ENCODE results near the gene SPATC1L. TPM values are rescaled to one million over a fixed set of nuclear protein-coding genes. Genes with fewer than 3 reads are reported as not detected.

SPATC1L gene
- polyA plus RNA-seq, 1 donor from 2014 or later: 20.6 TPM

GRCh38 chr21:46217511-46218196, 33.4 kb upstream of the SPATC1L start:
- Histone ChIP-seq H3K27me3 (ENCODE audit: insufficient read depth, low read depth, low read length) (no peaks in the 10 kb centered on the region), H3K36me3 (ENCODE audit: insufficient read depth, low read length) (no peaks in the 10 kb centered on the region), H3K4me2 (ENCODE audit: low read length) (no peak overlapping the region), H3K9me3 (ENCODE audit: low read length) (no peaks in the 10 kb centered on the region), H3K9me2 (ENCODE audit: insufficient read depth, low read length) (no peaks in the 10 kb centered on the region), H2AFZ (ENCODE audit: low read depth, low read length) (no peak overlapping the region), H4K20me1 (ENCODE audit: insufficient read depth) (no peaks in the 10 kb centered on the region), H3K79me2 (replicated peaks; ENCODE audit: insufficient read depth, low read length) (peaks cover 4% of the 10 kb centered on the region), H3K9ac (ENCODE audit: low read length) (no peak overlapping the region), H3F3A (ENCODE audit: insufficient read depth, low read length, poor library complexity, severe bottlenecking) (no peaks in the 10 kb centered on the region), H3K27ac (ENCODE audit: low read length) (no peak overlapping the region), H3K4me3 (ENCODE audit: low read length) (no peak overlapping the region)
- TF ChIP-seq REST (IDR thresholded peaks at IDR 0.05; ENCODE audit: borderline replicate concordance) (no peak), MXI1 (conservative IDR thresholded peaks at IDR 0.05; ENCODE audit: poor library complexity, severe bottlenecking) (no peak), RAD21 (conservative IDR thresholded peaks at IDR 0.05) (no peak), SMC3 (conservative IDR thresholded peaks at IDR 0.05; ENCODE audit: poor library complexity) (no peak), POLR2AphosphoS5 (IDR thresholded peaks at IDR 0.05) (no peak), CTCF (IDR thresholded peaks at IDR 0.05; ENCODE audit: poor library complexity, severe bottlenecking) (no peak), EZH2 (IDR thresholded peaks at IDR 0.05; ENCODE audit: borderline replicate concordance, insufficient read depth, low read length, poor library complexity, severe bottlenecking) (no peak), EP300 (conservative IDR thresholded peaks at IDR 0.05; ENCODE audit: poor library complexity, severe bottlenecking) (no peak), TAF1 (IDR thresholded peaks at IDR 0.05; ENCODE audit: low read depth) (no peak)

- Histone ChIP-seq H3K9me3 (ENCODE audit: low read length) (no peaks in the 10 kb centered on the region), H3K9me2 (ENCODE audit: insufficient read depth, low read length) (no peaks in the 10 kb centered on the region), H3K9ac (ENCODE audit: low read length) (no peak overlapping the region), H3K79me2 (replicated peaks; ENCODE audit: insufficient read depth, low read length) (peaks cover 4% of the 10 kb centered on the region), H3K36me3 (ENCODE audit: insufficient read depth, low read length) (no peaks in the 10 kb centered on the region), H2AFZ (ENCODE audit: low read depth, low read length) (no peak overlapping the region), H4K20me1 (ENCODE audit: insufficient read depth) (no peaks in the 10 kb centered on the region), H3K27ac (ENCODE audit: low read length) (no peak overlapping the region), H3K4me3 (ENCODE audit: low read length) (no peak overlapping the region), H3K4me2 (ENCODE audit: low read length) (no peak overlapping the region), H3F3A (ENCODE audit: insufficient read depth, low read length, poor library complexity, severe bottlenecking) (no peaks in the 10 kb centered on the region), H3K27me3 (ENCODE audit: insufficient read depth, low read depth, low read length) (no peaks in the 10 kb centered on the region)
- TF ChIP-seq REST (IDR thresholded peaks at IDR 0.05; ENCODE audit: borderline replicate concordance) (no peak), EZH2 (IDR thresholded peaks at IDR 0.05; ENCODE audit: borderline replicate concordance, insufficient read depth, low read length, poor library complexity, severe bottlenecking) (no peak), RAD21 (conservative IDR thresholded peaks at IDR 0.05) (no peak), MXI1 (conservative IDR thresholded peaks at IDR 0.05; ENCODE audit: poor library complexity, severe bottlenecking) (no peak), EP300 (conservative IDR thresholded peaks at IDR 0.05; ENCODE audit: poor library complexity, severe bottlenecking) (no peak), SMC3 (conservative IDR thresholded peaks at IDR 0.05; ENCODE audit: poor library complexity) (no peak), POLR2AphosphoS5 (IDR thresholded peaks at IDR 0.05) (no peak), TAF1 (IDR thresholded peaks at IDR 0.05; ENCODE audit: low read depth) (no peak), CTCF (IDR thresholded peaks at IDR 0.05; ENCODE audit: poor library complexity, severe bottlenecking) (no peak)
These were observed 32.0 kb upstream of the SPATC1L start for GRCh38 chr21:46216132-46216747.
